Stimulated activated CD8-positive, alpha-beta memory T cell treated with anti-CD3 and anti-CD28 coated beads, Interleukin-12 subunit alpha, Interleukin-12 subunit beta, amount 100 ng/mL, for 24 hours (primary cell): ENCODE measurements around the gene SETD2.
"Not testable (repeated sequence)": the region's sequence is repeated elsewhere in the genome, so short reads cannot be mapped to it uniquely, and the experiment has no call there.

Experiments
- DNase-seq: peaks from one replicate; pipeline ENCODE4 v3.0.0-alpha.2; 2020; ENCODE audit errors: extremely low read depth

The SETD2 gene

GRCh38 chr3:47036145-47036544 lies 127.8 kb downstream of the SETD2 start:
- DNase-seq = no peak

- DNase-seq = no peak
Observed at GRCh38 chr3:47035645-47036044, 128.3 kb downstream of the SETD2 start.

- DNase-seq = no peak
Observed at GRCh38 chr3:47034868-47035489, 128.9 kb downstream of the SETD2 start.

GRCh38 chr3:47031041-47031440 lies 132.9 kb downstream of the SETD2 start:
- not testable (repeated sequence) for DNase-seq

- no peak for DNase-seq
Observed at GRCh38 chr3:47028667-47029066, 135.2 kb downstream of the SETD2 start.

- DNase-seq = no peak
Observed at GRCh38 chr3:47028146-47028545, 135.8 kb downstream of the SETD2 start.

GRCh38 chr3:47026432-47026831 lies 137.5 kb downstream of the SETD2 start:
- DNase-seq = not testable (repeated sequence)

GRCh38 chr3:47024932-47025331 lies 139.0 kb downstream of the SETD2 start:
- no peak for DNase-seq

GRCh38 chr3:47022641-47023071 lies 141.3 kb downstream of the SETD2 start:
- DNase-seq = no peak

- no peak for DNase-seq
Observed at GRCh38 chr3:47020311-47020710, 143.6 kb downstream of the SETD2 start.

- DNase-seq = no peak
Observed at GRCh38 chr3:47019201-47019600, 144.7 kb downstream of the SETD2 start.

GRCh38 chr3:47018269-47018611 lies 145.7 kb downstream of the SETD2 start:
- no peak for DNase-seq

GRCh38 chr3:47017504-47018268 lies 146.2 kb downstream of the SETD2 start:
- DNase-seq = no peak

- no peak for DNase-seq
Observed at GRCh38 chr3:47016934-47017435, 146.9 kb downstream of the SETD2 start.

GRCh38 chr3:47016086-47016933 lies 147.6 kb downstream of the SETD2 start:
- DNase-seq = no peak

GRCh38 chr3:47015151-47015550 lies 148.8 kb downstream of the SETD2 start:
- no peak for DNase-seq

- no peak for DNase-seq
Observed at GRCh38 chr3:47014036-47014435, 149.9 kb downstream of the SETD2 start.

- DNase-seq = no peak
Observed at GRCh38 chr3:47013231-47013630, 150.7 kb downstream of the SETD2 start.

GRCh38 chr3:47012342-47013230 lies 151.3 kb downstream of the SETD2 start:
- DNase-seq = no peak

GRCh38 chr3:47011371-47011770 lies 152.5 kb downstream of the SETD2 start:
- DNase-seq = no peak

- no peak for DNase-seq
Observed at GRCh38 chr3:47010910-47011309, 153.0 kb downstream of the SETD2 start.
